ENCODE measurements around the gene ZNF274.
"Not testable (repeated sequence)": the region's sequence is repeated elsewhere in the genome, so short reads cannot be mapped to it uniquely, and the experiment has no call there.

ZNF274 gene

DNA sequence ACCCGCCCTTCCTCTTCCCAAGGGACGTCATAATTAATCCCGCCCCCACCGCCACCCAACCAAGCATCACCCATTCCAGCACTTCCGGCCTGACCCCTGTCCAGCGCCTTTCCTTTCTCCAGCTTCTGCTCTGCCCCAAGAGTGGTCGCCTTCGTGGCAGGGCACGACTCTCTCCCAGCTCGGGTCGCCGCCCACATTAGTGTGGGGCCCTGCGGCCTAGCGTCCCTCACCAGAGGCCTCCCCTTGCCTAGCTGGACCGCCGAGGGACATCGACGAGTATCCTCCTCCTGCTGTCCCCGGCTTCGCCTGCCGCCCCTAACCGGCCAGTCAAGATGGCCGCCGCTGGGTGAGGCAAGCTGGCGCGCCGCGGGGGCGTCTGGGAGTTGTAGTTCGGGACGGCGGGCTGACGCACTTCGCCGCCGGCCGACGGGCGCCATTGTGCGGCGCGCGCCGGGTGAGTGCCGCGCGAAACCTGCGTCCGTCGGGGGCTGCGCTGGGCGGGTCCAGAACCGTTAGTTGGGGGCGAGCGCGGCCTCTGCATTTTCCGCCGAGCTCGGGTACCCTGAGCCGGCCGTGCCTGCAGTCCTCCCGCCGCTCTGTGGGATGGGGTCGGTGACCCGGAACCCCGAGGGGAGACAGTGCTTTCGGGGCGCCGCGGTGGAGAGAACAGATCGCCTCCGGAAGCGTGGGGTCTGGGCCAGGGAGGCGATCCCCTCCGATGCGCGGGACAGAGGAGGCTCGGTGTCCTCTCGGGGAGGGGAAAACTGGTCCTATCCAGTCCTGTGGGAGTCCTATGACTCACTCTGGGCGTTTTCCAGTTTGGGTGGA, at the start of gene ZNF274:
Gene ZNF274, plus strand, starts transcription at position 73 of the 828 bp plus-strand sequence. CDS start 905 bp downstream, outside the sequence.
- peak; percentile 91 for DNase-seq (ENCODE audit: low spot score)
- TF ChIP-seq, protein P1, sequence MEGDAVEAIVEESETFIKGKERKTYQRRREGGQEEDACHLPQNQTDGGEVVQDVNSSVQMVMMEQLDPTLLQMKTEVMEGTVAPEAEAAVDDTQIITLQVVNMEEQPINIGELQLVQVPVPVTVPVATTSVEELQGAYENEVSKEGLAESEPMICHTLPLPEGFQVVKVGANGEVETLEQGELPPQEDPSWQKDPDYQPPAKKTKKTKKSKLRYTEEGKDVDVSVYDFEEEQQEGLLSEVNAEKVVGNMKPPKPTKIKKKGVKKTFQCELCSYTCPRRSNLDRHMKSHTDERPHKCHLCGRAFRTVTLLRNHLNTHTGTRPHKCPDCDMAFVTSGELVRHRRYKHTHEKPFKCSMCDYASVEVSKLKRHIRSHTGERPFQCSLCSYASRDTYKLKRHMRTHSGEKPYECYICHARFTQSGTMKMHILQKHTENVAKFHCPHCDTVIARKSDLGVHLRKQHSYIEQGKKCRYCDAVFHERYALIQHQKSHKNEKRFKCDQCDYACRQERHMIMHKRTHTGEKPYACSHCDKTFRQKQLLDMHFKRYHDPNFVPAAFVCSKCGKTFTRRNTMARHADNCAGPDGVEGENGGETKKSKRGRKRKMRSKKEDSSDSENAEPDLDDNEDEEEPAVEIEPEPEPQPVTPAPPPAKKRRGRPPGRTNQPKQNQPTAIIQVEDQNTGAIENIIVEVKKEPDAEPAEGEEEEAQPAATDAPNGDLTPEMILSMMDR (conservative IDR thresholded peaks at IDR 0.05; ENCODE audit: low read depth): no peak
- H3K27ac ChIP-seq: peak within 1 kb of the TSS; percentile 98
- ChIA-PET POLR2A (ENCODE audit: low non-redundant PET) (interaction anchor here (0.6 to 1.2 kb wide), 5 partner anchors 10 to 794 kb away, joined by 3 to 11 read pairs (median 8); partner anchors contain the start of genes ZNF418, ZNF544 and ZNF548), CTCF (no interaction called here)

DNA sequence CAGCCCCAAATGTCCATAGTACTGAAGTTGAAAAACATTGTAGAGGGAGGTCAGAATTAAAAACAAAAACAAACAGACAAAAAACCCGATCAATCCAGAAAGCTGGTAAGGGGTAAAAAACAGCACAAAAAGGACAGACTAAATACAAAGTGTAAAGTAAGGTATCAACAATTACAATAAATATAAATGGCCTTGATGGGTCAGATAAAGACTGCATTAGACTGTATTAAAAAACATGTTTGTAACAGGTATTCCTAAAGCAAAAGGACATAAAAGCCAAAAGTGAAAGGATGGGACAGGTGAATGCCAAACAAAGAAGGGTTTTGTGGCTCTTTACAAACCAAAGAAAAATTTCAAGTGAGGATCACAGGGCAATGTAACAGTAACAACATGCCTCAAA, 48.6 kb upstream of the ZNF274 start:
- CTCF ChIA-PET: no interaction called here
- POLR2A ChIA-PET (ENCODE audit: low non-redundant PET): no interaction called here
- no peak overlapping the region for H3K27ac ChIP-seq
- DNase-seq (ENCODE audit: low spot score): no peak
- TF ChIP-seq, protein P1 (conservative IDR thresholded peaks at IDR 0.05; ENCODE audit: low read depth): no peak

DNA sequence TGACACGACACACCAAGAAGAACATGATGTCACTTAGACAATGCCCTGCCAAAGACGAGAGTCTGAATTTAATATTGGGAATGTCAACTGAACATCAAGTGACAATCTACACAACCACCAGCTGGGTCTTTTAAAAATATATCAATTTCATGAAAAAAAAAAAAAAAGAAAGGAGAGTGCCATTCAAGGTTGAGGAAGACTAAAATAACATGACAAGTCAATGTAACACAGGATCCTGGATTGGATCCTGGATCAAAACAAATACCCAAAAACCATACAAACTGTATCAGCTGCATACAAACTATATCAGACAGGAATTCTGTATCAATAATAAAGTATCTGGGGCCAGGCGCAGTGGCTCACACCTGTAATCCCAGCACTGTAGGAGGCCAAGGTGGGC, 37.0 kb upstream of the ZNF274 start:
- CTCF ChIA-PET: no interaction called here

DNA sequence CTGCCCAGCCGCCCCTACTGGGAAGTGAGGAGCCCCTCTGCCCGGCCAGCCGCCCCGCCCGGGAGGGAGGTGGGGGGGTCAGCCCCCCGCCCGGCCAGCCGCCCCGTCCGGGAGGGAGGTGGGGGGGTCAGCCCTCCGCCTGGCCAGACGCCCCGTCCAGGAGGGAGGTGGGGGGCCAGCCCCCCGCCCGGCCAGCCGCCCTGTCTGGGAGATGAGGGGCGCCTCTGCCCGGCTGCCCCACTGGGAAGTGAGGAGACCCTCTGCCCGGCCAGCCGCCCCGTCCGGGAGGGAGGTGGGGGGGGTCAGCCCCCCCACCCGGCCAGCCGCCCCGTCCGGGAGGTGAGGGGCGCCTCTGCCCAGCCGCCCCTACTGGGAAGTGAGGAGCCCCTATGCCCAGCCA, 35.4 kb upstream of the ZNF274 start:
- CTCF ChIA-PET; POLR2A ChIA-PET (ENCODE audit: low non-redundant PET); H3K27ac ChIP-seq; DNase-seq (ENCODE audit: low spot score): not testable (repeated sequence)

More for the DNA sequence above, 37.0 kb upstream of the ZNF274 start:
- TF ChIP-seq, protein P1 (conservative IDR thresholded peaks at IDR 0.05; ENCODE audit: low read depth): no peak
- POLR2A ChIA-PET (ENCODE audit: low non-redundant PET): no interaction called here
- H3K27ac ChIP-seq: no peak overlapping the region
- no peak for DNase-seq (ENCODE audit: low spot score)

DNA sequence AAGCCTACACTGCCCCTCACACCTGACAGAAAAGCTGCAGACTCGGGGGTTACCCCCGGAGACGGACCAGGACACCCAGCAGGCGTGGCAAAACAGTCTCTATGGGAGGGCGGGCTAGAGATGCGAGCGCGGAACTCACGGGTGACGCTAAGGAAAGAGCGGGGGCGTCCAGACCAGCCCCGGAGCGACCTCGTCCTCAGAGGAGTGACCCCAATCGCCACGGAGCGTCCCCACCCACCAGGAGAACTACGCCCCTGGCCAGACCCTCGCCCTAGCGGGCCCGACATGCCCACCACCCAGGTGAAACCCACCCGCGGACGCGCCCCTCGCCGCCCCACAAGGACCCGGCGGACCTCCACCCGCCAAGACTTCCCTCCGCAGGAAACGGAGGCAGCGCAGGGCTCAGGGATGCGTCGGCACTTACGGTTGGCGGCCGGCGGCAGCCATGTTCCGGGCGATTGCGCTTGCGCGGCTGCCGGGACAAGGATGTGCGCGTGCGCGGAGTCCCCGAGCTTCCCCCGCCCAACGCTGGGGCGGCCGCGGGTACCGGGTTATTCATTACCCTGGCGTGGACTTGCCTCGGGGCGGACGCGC, 32.4 kb upstream of the ZNF274 start, which contains the start of gene ZNF329:
Gene ZNF329, minus strand, starts transcription at position 462 of the 594 bp plus-strand sequence. CDS start 21,286 bp downstream, outside the sequence.
- TF ChIP-seq, protein P1 (conservative IDR thresholded peaks at IDR 0.05; ENCODE audit: low read depth): no peak
- CTCF ChIA-PET: no interaction called here
- DNase-seq (ENCODE audit: low spot score): peak; percentile 96
- POLR2A ChIA-PET (ENCODE audit: low non-redundant PET): no interaction called here
- H3K27ac ChIP-seq: peak within 1 kb of the TSS; percentile 77

DNA sequence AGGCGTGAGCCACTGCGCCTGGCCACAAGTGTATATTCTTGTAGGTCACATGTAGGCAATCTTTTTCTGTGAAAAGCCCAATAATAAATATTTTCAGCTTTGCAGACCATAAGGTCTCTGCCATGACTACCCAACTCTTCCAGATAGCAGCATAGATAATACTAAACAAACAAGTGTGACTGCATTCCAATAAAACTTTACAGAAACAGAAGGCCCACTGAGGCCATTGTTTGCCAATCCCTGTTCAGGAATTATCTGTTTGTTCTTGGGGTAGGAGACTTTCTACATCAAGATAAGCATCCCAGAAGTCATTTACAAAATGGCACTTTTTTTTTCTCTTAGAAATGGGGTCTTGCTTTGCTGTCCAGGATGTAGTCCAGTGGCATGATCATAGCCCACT, 29.5 kb upstream of the ZNF274 start:
- TF ChIP-seq, protein P1 (conservative IDR thresholded peaks at IDR 0.05; ENCODE audit: low read depth): no peak
- H3K27ac ChIP-seq: no peak overlapping the region
- ChIA-PET POLR2A (ENCODE audit: low non-redundant PET) (no interaction called here), CTCF (no interaction called here)
- no peak for DNase-seq (ENCODE audit: low spot score)

DNA sequence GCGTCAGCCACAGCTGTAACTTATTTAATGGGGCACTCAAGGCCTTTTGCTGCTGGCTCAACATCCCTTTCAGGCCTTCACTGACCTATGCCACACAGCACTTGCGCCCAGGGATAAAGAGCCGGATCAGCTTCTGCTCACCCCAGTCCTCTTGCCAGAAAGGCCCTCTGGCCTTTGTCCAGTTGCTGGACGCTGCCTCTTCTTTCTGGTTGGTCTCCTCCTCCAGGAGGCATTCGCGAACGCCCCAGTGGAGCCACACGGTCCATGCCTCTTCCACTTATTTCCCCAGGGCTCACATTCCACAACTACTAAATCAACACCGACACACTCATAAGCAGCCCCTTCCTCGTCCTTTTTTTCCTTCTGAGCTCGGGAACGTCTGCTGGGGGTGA, 28.6 kb upstream of the ZNF274 start:
- peak overlapping the region; percentile 76 for H3K27ac ChIP-seq
- POLR2A ChIA-PET (ENCODE audit: low non-redundant PET): no interaction called here
- TF ChIP-seq, protein P1 (conservative IDR thresholded peaks at IDR 0.05; ENCODE audit: low read depth): no peak
- CTCF ChIA-PET: interaction anchor here (0.6 to 0.8 kb wide), 2 partner anchors 202 to 238 kb away, joined by 3 to 4 read pairs; partner anchors contain the start of gene ZNF417
- peak; percentile 4 for DNase-seq (ENCODE audit: low spot score)

Measured in RWPE1 (cell line).